Neural cell (in vitro differentiated cells): Measurements from ENCODE around the gene RAC3.

Experiments used
- EP300 ChIP-seq: fragments of 450-650 bp; conservative IDR thresholded peaks from 2 replicates; pipeline ENCODE4 v1.6.1; 2014; ENCODE audit warnings: antibody characterized with exemption, mild to moderate bottlenecking, moderate library complexity; ENCODE audit not compliant: poor library complexity, severe bottlenecking
- MXI1 ChIP-seq: fragments of 450-650 bp; conservative IDR thresholded peaks from 2 replicates; pipeline ENCODE4 v1.6.1; 2014; ENCODE audit warnings: antibody characterized with exemption, mild to moderate bottlenecking; ENCODE audit not compliant: poor library complexity, severe bottlenecking
- POLR2AphosphoS5 ChIP-seq: IDR thresholded peaks from 2 replicates; pipeline ENCODE4 v1.6.1; 2012
- RAD21 ChIP-seq: fragments of 450-650 bp; conservative IDR thresholded peaks from 2 replicates; pipeline ENCODE4 v1.6.1; 2014; ENCODE audit warnings: antibody characterized with exemption, mild to moderate bottlenecking, moderate library complexity
- REST ChIP-seq: IDR thresholded peaks from 2 replicates; pipeline ENCODE4 v1.6.1; 2012; ENCODE audit warnings: borderline replicate concordance
- SMC3 ChIP-seq: fragments of 450-650 bp; conservative IDR thresholded peaks from 2 replicates; pipeline ENCODE4 v1.6.1; 2014; ENCODE audit warnings: antibody characterized with exemption, mild to moderate bottlenecking, moderate library complexity; ENCODE audit not compliant: poor library complexity
- TAF1 ChIP-seq: IDR thresholded peaks from 2 replicates; pipeline ENCODE4 v1.6.1; 2012; ENCODE audit warnings: low read depth
- TF ChIP-seq, protein P1 (sequence below): fragments of 450-650 bp; IDR thresholded peaks from 2 replicates; pipeline ENCODE4 v1.5.1; 2014; ENCODE audit warnings: antibody characterized with exemption, mild to moderate bottlenecking, moderate library complexity; ENCODE audit not compliant: poor library complexity, severe bottlenecking

- TF ChIP-seq, protein P1, sequence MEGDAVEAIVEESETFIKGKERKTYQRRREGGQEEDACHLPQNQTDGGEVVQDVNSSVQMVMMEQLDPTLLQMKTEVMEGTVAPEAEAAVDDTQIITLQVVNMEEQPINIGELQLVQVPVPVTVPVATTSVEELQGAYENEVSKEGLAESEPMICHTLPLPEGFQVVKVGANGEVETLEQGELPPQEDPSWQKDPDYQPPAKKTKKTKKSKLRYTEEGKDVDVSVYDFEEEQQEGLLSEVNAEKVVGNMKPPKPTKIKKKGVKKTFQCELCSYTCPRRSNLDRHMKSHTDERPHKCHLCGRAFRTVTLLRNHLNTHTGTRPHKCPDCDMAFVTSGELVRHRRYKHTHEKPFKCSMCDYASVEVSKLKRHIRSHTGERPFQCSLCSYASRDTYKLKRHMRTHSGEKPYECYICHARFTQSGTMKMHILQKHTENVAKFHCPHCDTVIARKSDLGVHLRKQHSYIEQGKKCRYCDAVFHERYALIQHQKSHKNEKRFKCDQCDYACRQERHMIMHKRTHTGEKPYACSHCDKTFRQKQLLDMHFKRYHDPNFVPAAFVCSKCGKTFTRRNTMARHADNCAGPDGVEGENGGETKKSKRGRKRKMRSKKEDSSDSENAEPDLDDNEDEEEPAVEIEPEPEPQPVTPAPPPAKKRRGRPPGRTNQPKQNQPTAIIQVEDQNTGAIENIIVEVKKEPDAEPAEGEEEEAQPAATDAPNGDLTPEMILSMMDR: no peak
- TF ChIP-seq POLR2AphosphoS5 (no peak), SMC3 (no peak), MXI1 (no peak), RAD21 (no peak), REST (no peak), EP300 (no peak), TAF1 (no peak)
Measured at GRCh38 chr17:82035488-82035887, 4.0 kb downstream of the RAC3 start.
